ENCODE measurements around the gene EIF2D. TPM values are rescaled to one million over a fixed set of nuclear protein-coding genes. Genes with fewer than 3 reads are reported as not detected.
A peak's percentile ranks its signal among the peaks of the same experiment; 100 is the strongest.
"Not testable (repeated sequence)": the region's sequence is repeated elsewhere in the genome, so short reads cannot be mapped to it uniquely, and the experiment has no call there.

Gene EIF2D
- total RNA-seq, 1 experiment from 2014 or later: 43.3 TPM

DNA sequence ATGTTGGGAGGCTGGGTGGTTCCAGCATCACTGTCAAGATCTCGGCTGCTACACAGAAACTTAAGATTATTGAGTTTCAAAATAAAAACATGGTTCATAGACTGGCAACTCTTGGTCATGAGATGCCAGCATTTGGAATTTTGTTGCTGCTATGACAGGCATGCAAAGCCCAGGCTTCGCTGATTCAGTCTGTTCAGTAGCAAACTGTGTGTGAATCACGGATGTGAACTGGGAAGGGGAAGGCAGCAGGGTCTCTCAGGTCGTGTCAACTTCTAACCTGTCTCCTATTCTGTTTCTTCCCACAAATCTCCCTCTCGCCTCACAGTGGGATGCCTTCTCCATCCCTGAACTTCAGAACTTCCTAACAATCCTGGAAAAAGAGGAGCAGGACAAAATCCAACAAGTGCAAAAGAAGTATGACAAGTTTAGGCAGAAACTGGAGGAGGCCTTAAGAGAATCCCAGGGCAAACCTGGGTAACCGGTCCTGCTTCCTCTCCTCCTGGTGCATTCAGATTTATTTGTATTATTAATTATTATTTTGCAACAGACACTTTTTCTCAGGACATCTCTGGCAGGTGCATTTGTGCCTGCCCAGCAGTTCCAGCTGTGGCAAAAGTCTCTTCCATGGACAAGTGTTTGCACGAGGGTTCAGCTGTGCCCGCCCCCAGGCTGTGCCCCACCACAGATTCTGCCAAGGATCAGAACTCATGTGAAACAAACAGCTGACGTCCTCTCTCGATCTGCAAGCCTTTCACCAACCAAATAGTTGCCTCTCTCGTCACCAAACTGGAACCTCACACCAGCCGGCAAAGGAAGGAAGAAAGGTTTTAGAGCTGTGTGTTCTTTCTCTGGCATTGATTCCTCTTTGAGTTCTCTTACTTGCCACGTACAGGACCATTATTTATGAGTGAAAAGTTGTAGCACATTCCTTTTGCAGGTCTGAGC lies 25.5 kb downstream of the EIF2D start:
- no peak for DNase-seq (ENCODE audit: low spot score)

DNA sequence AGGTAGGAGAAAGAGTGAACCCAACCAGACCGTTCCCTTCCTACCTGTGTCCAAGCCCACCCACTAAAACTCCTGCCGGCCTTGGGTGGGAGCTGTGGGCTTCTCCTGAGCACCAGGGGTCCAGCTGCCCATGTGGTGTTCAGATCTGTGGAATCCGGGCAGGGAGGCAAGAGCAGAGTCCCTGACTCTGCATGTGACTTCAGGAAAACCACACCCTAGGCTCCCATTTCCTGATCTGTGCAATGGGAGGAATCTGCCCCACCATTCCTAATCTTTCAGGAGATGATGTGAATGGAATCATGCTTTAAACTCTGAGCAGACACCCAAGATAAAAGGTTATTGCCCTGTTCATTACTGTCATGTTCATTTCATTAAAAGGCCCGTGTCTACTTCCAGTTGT lies 27.6 kb downstream of the EIF2D start:
- no peak for DNase-seq (ENCODE audit: low spot score)

DNA sequence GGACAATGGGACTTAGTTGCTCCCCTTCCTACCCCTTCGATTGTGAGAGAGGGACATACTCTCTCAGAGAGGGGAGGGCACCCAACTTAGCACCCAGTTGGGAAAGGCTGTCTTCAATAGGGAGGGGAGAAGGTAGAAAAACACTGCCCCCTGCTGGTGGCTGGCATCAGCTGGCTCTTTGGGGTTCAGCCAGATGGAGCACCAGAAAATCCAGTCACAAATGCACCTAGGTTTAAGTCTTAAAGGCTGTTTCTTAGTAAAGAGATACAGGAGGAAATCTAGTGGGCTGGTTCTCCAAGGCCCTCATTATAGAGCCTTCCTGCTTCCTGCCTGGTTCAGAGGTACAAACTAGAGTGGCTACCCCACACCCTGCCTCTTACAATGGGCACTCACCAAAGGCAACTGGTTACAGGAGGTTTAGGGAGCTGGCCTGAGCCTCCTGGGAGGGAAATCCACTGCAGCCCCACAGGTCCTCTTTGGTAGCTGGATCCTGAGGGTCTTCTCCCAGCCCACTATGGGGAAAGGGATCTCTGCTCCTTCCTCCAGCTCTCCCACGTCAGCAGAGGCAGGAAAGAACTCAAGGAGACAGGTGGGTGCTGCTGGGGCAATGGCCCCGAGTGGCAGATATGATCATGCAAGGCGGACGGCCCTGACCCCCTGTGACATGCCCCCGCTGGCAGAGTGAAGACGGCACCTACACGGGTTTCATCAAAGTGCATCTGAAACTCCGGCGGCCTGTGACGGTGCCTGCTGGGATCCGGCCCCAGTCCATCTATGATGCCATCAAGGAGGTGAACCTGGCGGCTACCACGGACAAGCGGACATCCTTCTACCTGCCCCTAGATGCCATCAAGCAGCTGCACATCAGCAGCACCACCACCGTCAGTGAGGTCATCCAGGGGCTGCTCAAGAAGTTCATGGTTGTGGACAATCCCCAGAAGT lies 28.3 kb downstream of the EIF2D start:
- DNase-seq (ENCODE audit: low spot score): peak; percentile 37

- DNase-seq (ENCODE audit: low spot score): no peak
These were observed 29.1 kb downstream of the EIF2D start for GRCh38 chr1:206582971-206583706.

GRCh38 chr1:206582537-206582936 lies 29.7 kb downstream of the EIF2D start:
- DNase-seq (ENCODE audit: low spot score): no peak

DNA sequence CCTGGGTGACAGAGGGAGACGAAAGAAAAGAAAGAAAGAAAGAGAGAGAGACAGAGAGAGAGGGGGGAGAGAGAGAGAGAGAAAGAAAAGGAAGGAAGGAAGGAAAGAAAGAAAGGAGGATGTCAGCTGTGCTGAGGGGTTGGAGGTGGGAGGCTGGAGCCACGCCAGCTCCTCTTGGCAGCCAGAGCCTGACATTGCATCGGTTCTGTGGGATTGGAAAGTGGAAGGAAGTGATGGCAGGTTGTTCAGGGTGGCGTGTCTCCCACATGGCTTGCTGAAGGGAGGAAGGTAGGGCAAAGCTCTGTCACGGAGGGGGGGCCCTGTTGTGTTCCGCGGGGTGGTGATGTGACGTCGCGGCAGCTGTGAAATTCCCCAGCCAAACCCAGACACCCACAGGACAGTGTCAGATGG lies 30.7 kb downstream of the EIF2D start:
- no peak for DNase-seq (ENCODE audit: low spot score)

GRCh38 chr1:206581114-206581497 lies 31.2 kb downstream of the EIF2D start:
- not testable (repeated sequence) for DNase-seq (ENCODE audit: low spot score)

DNA sequence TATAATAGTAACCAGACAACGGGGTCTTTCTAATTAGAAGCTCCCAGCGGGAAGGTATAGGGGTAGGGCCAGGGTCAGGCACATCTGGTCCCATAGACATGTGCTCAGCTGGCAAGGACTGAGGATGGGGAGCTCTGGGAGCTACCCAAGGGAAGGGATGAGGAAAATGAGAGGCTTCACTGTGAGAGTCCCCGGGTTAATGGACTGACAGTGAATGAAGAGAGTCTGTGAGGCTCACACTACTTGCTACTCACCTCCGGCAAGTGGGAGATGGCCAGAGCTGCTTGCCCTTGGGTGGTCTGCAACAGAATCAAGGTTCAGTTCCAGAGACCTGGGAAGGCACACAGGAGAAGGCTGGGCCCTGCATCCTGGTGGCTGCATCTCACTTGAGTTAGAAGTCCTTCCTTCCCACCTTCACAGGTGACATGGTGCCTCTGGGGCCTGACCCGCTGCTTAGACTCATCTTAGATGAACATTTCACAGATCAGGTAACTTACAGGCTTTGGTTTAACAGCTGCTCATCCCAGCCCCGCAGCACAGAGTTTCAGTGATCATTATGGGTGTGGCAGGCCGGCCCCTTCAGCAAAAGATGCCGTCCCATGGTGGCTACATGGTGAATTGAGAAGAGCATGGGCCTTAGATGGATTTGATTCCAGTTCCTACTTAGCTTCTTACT lies 31.7 kb downstream of the EIF2D start:
- DNase-seq (ENCODE audit: low spot score): no peak

DNA sequence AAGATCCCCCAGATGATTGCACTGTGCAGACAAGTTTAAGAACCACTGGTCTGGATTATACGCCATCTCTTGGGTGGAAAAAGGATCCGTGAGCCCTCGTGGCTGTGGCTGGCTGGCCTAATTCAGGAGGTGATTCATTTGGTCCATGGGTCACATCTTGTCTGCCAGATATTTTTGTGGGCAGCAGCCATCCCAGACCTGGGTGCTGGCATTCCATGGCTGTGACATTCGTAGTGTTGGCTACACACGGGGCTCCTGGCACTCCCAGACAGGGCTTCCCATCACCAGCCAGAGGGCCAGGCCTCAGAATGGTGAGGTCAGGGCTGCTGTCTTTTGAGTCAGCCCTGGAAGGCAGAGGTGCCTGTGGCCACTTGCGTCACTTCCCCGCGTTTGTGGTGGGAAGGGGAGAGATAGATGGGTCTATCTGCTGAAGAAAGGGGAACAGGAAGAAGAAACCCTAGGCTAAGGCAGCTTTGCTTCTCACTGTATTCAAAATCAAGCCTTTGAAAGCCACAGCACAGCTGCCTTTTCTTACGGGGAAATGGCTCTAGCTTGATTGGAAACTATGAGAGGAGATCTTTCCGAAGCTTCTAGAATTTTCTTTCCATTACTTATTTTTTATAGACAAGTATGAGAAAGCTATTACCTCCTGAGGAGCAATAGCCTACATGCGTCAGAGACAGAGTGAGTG lies 32.4 kb downstream of the EIF2D start:
- peak; percentile 48 for DNase-seq (ENCODE audit: low spot score)

GRCh38 chr1:206578978-206579374 lies 33.3 kb downstream of the EIF2D start:
- no peak for DNase-seq (ENCODE audit: low spot score)

- DNase-seq (ENCODE audit: low spot score): no peak
These were observed 33.9 kb downstream of the EIF2D start for GRCh38 chr1:206578068-206578977.

DNA sequence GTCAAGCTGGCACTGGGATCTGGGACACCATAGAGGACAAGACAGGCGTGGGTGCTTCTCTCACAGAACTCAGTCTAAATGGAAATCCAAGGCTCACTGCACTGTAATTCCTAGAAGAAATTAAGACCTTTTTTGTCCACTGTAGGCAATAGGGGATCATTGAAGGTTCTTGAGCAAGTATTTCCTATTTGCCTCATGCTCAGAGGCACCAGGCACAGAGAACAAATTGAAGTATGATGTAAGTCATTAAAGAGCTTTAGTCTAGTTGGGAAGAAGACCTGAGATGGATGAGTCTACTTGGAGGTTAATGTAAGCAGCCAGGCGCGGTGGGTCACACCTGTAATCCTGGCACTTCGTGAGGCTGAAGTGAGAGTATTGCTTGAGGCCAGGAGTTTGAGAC lies 34.6 kb downstream of the EIF2D start:
- DNase-seq (ENCODE audit: low spot score): no peak

DNA sequence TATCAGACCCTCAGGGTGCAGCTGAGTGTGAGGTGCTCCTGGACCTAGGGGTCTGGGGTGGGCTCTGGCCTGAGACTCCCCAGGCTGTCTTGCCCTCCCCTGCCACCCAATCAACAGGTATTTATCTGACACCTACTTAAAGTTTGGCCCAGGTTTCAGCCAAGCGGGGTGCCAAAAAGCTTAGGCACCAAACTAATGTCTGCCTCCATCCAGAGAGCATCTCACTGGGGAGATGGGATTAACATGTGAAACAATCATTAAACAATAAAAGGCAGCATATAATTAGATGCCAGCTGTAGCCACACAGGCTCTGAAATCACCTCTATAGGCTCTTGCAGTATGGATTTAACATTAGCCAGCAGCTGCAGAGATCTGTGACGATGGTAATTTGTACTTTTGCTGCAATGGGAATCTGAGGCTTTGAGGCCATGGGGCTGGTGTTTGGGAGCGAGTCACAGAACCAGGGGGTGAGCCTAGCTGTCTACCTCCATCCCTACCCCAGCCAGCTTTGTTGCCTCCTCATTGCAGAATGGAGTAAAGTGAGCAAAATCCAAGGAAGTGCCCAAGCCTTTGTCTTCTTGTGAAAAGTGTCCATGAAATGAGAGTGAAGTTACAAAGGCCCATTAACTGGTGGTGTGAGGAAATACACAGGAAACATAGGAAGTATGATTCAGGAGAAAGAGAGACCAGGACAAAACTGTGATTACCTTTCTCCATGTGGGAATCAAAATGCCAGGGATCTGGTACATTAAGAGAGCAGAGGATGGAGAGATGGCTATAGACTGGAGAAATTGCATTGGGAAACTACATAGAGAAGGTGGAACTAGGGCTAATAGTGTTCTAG lies 36.1 kb downstream of the EIF2D start:
- no peak for DNase-seq (ENCODE audit: low spot score)

DNA sequence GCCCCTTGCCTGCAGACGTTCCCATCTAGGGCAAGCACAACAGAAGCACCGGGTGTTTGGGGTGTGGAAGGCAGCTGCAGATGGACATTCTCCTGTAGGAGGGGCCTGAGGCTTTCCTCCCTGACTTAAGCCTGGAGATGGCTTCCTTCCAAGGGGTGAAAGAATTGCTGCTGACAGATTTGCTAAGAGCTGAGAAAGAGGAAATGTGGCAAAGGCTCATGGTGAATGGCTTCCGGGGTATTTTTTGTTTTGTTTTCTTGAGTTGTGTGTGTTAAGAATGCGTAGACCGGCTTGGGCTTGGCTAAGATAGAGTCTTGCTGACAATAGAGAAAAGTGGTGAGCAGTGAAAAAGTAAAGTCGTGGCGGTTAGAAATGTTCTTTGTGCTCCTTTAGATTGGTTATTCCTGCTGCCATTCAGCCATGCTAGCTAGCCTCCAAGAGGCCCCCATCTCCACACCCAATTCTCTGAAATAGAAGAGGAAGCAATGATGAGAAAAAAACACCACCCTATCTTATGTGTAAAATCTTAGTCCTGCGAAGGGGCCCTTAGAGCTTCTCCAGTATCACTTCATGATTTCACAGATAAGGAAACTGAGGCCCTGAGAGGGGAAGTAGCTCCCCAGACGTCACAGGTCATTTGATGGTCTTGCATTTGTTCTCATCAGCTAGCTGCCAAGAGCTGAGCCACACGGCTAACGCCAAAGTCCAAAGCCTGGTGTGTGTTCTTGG lies 36.9 kb downstream of the EIF2D start:
- peak; percentile 63 for DNase-seq (ENCODE audit: low spot score)

GRCh38 chr1:206573762-206574161 lies 38.5 kb downstream of the EIF2D start:
- DNase-seq (ENCODE audit: low spot score): no peak

DNA sequence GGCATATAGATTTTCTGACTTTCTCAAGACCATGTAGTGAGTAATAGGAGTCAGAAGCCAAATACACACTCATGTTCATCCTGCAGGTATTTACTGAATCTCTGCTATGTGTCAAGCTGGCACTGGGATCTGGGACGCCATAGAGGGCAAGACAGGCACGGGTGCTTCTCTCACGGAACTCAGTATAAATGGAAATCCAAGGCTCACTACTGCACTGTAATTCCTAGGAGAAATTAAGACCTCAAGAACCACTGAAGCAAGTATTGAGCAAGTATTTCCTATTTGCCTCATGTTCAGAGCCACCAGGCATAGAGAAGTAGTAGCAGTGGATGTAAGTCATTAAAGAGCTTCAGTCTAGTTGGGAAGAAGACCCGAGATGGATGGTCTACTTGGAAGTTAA lies 38.9 kb downstream of the EIF2D start:
- DNase-seq (ENCODE audit: low spot score): no peak

- DNase-seq (ENCODE audit: low spot score): no peak
These were observed 39.4 kb downstream of the EIF2D start for GRCh38 chr1:206572835-206573234.

- no peak for DNase-seq (ENCODE audit: low spot score)
These were observed 41.7 kb downstream of the EIF2D start for GRCh38 chr1:206570529-206570928.
